GM10248 (cell line): ENCODE results near the gene WNT6.

Source experiments
- CTCF ChIA-PET: fragments of 300-600 bp; sonication (Branson Sonifier 250); formaldehyde crosslinking; extraction: SDS; loops from one replicate; lab custom pipeline; 2021; ENCODE audit warnings: antibody characterized with exemption; lab: Yijun Ruan, JAX
- POLR2A ChIA-PET: fragments of 350-650 bp; sonication (Branson Sonifier 250); formaldehyde crosslinking; extraction: SDS; loops from one replicate; lab custom pipeline; 2020; ENCODE audit warnings: antibody characterized with exemption; lab: Yijun Ruan, JAX
- DNase-seq: peaks from one replicate; pipeline ENCODE4 v3.0.0; 2012; ENCODE audit errors: extremely low spot score
- CTCF ChIP-seq: IDR thresholded peaks from 2 replicates; pipeline ENCODE4 v1.5.1; 2012; ENCODE audit warnings: mild to moderate bottlenecking, low read depth; ENCODE audit errors: extremely low read depth, missing control alignments, control extremely low read depth

WNT6 gene

GRCh38 chr2:218849721-218850120 is 9.9 kb upstream of the WNT6 start:
- ChIA-PET POLR2A (no interaction called here), CTCF (interaction anchor here (1.0 to 6.4 kb wide), 9 partner anchors 20 to 202 kb away, joined by 3 to 89 read pairs (median 6); partner anchors contain the start of genes BCS1L and ZNF142)
- DNase-seq = no peak
- no peak for TF ChIP-seq CTCF

- ChIA-PET CTCF (interaction anchor here (1.0 to 6.4 kb wide), 11 partner anchors 19 to 579 kb away, joined by 3 to 89 read pairs (median 7); partner anchors contain the start of genes BCS1L and ZNF142), POLR2A (no interaction called here)
- no peak for DNase-seq
These were observed 8.8 kb upstream of the WNT6 start for GRCh38 chr2:218850796-218851195.

GRCh38 chr2:218851286-218851685 is 8.3 kb upstream of the WNT6 start:
- POLR2A ChIA-PET = no interaction called here
- CTCF ChIA-PET = interaction anchor here (1.0 to 6.4 kb wide), 17 partner anchors 25 to 495 kb away, joined by 3 to 89 read pairs (median 5); partner anchors contain the start of genes CATIP and TTLL4
- no peak for DNase-seq
- TF ChIP-seq CTCF = no peak

More at GRCh38 chr2:218850796-218851195, 8.8 kb upstream of the WNT6 start:
- no peak for TF ChIP-seq CTCF

GRCh38 chr2:218852911-218853667 is 6.5 kb upstream of the WNT6 start:
- ChIA-PET POLR2A (no interaction called here), CTCF (interaction anchor here (0.7 to 6.4 kb wide), 35 partner anchors 10 to 677 kb away, joined by 3 to 89 read pairs (median 4); partner anchors contain the start of genes CDK5R2 and TTLL4)
- peak; percentile 65 for DNase-seq
- peak; percentile 88 for TF ChIP-seq CTCF

GRCh38 chr2:218853766-218854165 is 5.8 kb upstream of the WNT6 start:
- POLR2A ChIA-PET = no interaction called here
- TF ChIP-seq CTCF = no peak

GRCh38 chr2:218854860-218855259 is 4.7 kb upstream of the WNT6 start:
- ChIA-PET POLR2A (no interaction called here), CTCF (interaction anchor here (0.9 to 6.4 kb wide), 5 partner anchors 26 to 140 kb away, joined by 3 to 89 read pairs (median 3); partner anchors contain the start of gene WNT10A)
- no peak for DNase-seq
- no peak for TF ChIP-seq CTCF

More at GRCh38 chr2:218853766-218854165, 5.8 kb upstream of the WNT6 start:
- CTCF ChIA-PET = interaction anchor here (0.7 to 6.4 kb wide), 17 partner anchors 10 to 267 kb away, joined by 3 to 89 read pairs (median 4); partner anchors contain the start of gene CDK5R2
- DNase-seq = no peak
